GM20000 (cell line): Measurements from ENCODE around the gene SNRPA.

Experiments used
- DNase-seq: peaks from one replicate; pipeline ENCODE4 v3.0.0; 2012; ENCODE audit warnings: low spot score
- TF ChIP-seq, protein P1 (sequence below): IDR thresholded peaks from 2 replicates; pipeline ENCODE4 v1.5.1; 2012; ENCODE audit warnings: mild to moderate bottlenecking, control low read depth; ENCODE audit errors: extremely low read depth, missing control alignments

The SNRPA gene

DNA sequence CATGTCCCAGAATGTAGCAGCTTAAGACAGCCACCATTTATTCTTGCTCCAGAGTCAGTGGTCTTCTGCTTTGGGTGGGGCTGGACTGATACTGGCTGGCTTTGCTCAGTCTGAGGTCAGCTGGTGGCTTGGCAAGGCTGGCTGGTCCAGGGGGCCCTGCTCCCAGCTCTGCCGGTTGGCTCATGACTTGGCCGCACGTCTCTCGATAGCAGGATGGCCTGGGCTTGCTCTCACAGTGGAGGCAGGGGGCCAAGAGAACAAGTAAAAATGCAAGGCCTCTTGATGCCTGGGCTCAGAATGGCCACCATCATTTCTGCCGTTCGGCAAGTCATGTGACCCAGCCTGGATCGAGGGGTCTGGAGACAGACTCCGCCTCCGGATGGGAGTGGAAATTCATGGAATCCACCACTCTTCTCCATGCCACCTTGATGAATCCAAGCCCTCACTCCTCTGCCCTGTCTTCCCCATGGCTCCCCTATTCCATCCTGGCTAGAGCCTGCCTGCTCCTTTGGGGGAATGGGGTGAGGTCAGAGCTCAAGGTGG lies 13.8 kb upstream of the SNRPA start:
- TF ChIP-seq, protein P1, sequence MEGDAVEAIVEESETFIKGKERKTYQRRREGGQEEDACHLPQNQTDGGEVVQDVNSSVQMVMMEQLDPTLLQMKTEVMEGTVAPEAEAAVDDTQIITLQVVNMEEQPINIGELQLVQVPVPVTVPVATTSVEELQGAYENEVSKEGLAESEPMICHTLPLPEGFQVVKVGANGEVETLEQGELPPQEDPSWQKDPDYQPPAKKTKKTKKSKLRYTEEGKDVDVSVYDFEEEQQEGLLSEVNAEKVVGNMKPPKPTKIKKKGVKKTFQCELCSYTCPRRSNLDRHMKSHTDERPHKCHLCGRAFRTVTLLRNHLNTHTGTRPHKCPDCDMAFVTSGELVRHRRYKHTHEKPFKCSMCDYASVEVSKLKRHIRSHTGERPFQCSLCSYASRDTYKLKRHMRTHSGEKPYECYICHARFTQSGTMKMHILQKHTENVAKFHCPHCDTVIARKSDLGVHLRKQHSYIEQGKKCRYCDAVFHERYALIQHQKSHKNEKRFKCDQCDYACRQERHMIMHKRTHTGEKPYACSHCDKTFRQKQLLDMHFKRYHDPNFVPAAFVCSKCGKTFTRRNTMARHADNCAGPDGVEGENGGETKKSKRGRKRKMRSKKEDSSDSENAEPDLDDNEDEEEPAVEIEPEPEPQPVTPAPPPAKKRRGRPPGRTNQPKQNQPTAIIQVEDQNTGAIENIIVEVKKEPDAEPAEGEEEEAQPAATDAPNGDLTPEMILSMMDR = no peak
- DNase-seq = no peak

DNA sequence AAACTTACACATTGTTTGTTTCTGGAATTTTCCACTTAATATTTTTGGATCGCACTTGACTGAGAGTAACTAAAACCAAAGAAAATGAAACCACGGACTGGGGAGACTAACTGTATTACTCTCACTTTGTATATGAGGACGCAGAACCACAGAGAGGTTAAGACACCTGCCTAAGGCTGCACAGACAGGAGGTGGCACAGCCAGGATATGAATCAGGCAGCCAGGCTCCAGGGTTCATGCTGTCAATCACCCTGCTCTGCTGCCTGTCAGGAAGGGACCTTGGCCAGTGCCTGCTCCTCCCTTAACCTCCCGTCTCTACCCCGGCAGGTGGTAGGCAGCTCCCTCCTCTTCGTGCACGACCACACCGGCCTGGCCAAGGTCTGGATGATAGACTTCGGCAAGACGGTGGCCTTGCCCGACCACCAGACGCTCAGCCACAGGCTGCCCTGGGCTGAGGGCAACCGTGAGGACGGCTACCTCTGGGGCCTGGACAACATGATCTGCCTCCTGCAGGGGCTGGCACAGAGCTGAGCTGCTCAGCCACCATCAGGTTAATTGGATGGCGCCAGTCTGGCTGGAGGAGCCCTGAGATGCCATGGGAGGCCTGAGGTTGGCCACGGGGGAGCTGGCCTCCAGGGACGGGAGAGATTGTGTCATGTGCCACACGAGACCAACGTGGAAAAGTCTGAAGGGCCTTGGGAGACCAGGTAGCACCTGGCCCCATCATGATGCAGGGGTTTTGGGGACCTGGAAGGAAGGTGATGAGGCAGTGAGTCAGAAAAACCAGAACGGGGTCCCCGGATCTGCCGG lies 11.8 kb upstream of the SNRPA start:
- no peak for DNase-seq
- TF ChIP-seq, protein P1 = no peak

DNA sequence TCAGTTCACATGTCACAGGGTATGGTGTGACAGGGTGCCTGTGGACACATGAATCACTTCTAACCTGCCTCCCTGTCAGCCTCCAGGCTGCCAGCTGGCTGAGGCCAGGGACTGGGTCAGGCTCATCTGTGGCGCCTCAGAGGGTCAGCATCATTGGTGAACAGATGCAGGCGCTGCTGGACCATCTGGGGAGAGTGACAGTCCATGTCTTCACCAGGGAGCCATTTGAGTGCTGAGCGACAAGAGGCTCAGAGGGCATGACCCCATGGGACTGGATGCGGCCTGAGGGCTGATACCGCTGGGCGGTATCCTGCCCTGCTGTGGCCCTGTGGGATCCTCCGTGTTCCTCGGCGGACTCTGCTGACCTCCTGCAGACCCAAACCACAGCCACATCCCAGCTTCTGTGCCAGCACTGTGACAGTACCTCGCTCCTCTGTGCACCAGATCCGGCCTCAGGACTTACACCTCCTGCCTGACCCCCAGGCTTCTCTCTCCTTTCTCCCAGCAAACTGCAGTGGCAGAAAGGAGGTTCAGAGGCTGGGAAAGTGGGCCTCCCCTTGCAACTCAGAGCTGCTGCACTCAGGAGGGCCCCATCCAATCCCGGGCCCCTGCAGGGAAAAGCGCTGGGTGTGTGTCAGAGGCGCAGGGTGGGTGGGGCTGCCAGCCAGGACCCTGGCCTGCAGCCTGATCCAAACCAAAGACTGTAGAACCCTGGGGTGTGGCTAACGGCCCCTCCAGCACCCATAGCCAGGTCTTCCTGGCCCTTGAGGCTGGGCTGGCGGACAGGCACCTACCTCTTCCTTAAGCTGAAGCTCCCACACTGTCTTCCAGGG lies 10.9 kb upstream of the SNRPA start:
- TF ChIP-seq, protein P1 = no peak
- no peak for DNase-seq

DNA sequence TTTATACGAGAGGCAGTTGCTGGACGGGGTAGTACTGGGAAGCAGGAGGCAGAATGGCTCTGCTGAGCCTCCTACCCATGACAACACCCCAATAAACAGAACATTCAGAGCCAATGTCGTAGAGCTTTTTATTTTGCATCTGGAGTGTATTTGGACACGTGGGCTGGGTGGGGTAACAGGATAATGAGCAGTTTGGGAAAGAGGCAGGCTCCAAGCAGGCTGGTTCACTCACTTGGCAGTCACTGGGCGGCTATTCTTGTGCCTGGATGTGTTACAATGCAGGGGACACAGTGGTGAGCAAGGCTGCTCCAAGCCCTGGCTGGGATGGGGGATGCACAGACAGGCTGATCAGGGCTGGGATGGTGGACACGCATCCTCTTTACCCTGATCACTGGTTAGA lies 10.3 kb upstream of the SNRPA start:
- DNase-seq = no peak
- TF ChIP-seq, protein P1 = no peak

DNA sequence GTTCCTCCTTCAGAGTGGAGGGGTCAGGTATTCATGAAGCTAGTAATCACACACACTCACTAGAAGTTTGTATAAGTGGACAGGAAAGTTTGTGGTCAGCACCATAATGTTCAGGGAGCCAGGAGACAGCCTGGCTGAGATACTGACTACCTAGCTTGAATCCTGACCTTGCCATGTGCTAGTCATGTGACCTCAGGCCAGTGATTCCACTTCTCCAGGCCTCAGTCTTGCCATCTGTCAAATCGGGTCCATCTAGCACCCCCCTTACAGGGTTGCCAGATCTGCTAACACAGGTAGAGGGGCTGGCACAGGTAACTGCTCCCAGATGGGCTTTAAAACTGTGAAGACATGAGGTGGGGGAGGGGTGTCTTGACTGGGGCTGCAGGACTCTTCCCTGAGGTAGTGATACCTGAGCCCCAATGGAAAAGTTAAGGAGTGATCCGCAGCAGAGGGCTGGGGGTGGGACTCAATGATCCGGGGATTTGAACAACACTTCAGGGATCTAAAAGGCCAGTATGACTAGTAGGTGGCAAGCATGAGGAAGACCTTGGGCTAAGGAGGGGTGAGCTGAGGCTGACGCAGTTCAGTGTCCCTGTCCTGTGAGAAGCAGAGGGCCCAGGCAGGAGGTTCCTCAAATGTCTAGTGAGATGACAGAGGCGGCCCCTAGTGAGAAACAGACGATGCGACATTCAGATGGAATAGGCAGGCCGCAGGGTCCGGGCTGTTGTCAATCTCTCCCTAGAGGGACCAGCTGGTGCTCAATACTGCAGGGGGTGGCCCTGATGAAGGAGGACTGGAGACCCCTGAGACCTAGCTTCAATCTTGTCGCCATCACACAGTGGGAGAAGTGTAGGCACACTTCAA lies 9.2 kb upstream of the SNRPA start:
- DNase-seq = no peak
- TF ChIP-seq, protein P1 = no peak

DNA sequence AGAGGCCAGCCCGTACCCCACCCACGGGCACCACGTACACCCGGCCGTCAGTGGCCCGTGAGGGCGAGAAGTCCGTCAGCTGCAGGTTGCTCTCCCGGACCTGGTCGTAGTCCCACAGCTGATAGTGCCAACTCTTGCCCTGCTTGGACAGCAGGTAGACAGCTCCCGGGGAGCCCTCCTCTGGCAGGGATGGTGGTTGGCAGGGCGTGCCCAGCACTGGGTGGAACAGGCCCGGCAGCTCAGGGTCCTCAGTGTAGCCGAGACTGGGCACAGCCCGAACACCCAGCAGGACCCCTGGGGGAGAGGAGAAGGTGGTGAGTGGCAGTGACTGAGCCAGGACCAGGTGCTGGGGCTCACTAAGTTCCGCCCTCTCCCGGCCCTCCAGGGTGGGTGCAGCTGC lies 8.5 kb upstream of the SNRPA start:
- TF ChIP-seq, protein P1 = no peak

More for the DNA sequence above, 8.5 kb upstream of the SNRPA start:
- no peak for DNase-seq
